BE2C (cell line): ENCODE measurements around the gene TBC1D24.

ENCODE experiments used
- DNase-seq: peaks from one replicate; pipeline ENCODE4 v3.0.0-alpha.2; 2020
- H3K27me3 ChIP-seq: fragments of 250-450 bp; sonication (Bioruptor Pico); 2 replicates; pipeline ENCODE4 v1.5.1; 2020; ENCODE audit warnings: mild to moderate bottlenecking
- H3K36me3 ChIP-seq: fragments of 250-450 bp; sonication (Bioruptor Pico); 2 replicates; pipeline ENCODE4 v1.5.1; 2020; ENCODE audit warnings: mild to moderate bottlenecking
- H3K4me1 ChIP-seq: fragments of 250-450 bp; sonication (Bioruptor Pico); 2 replicates; pipeline ENCODE4 v1.5.1; 2020
- H3K4me3 ChIP-seq: 2 replicates; pipeline ENCODE4 v1.5.1; 2011; ENCODE audit warnings: low read depth, low read length
- H3K9me3 ChIP-seq: fragments of 250-450 bp; sonication (Bioruptor Pico); 2 replicates; pipeline ENCODE4 v1.5.1; 2020
- CTCF ChIP-seq: IDR thresholded peaks from 2 replicates; pipeline ENCODE4 v1.5.1; 2012; ENCODE audit warnings: mild to moderate bottlenecking, low read depth, low read length

Gene TBC1D24

GRCh38 chr16:2501946-2502895, 27.3 kb downstream of the TBC1D24 start:
- Histone ChIP-seq H3K27me3 (no peaks in the 10 kb centered on the region), H3K4me3 (no peak overlapping the region; the same call in 1 of the 2 replicates), H3K9me3 (no peaks in the 10 kb centered on the region), H3K4me1 (peaks cover 21% of the 10 kb centered on the region), H3K36me3 (peaks cover 20% of the 10 kb centered on the region)
- no peak for DNase-seq
- TF ChIP-seq CTCF, result no peak

DNA sequence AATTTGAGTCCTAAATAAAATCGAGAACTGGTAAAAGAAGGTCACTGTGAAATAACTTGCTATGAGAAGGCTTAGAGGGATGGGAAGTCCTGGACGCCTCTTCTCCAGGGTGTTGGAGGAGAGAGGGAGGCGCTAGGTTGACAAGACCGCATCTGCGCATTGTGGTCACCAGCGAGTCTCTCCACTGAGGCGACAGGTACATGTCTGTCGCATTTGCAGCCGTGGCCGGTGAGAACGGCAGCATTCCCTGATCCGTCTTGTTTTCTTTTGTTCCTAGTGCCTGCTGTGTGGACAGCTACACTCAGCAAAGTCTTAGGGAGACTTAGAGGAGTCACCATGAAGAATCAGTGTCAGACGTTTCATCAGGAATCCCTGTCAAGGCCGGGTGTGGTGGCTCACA, 30.8 kb downstream of the TBC1D24 start:
- TF ChIP-seq CTCF, result no peak
- DNase-seq, result no peak
- no peaks in the 10 kb centered on the region; the same call in 1 of the 2 replicates for H3K36me3 ChIP-seq
- H3K27me3 ChIP-seq, result no peaks in the 10 kb centered on the region
- no peak overlapping the region for H3K4me3 ChIP-seq
- H3K4me1 ChIP-seq, result peaks cover 13% of the 10 kb centered on the region
- no peaks in the 10 kb centered on the region for H3K9me3 ChIP-seq

DNA sequence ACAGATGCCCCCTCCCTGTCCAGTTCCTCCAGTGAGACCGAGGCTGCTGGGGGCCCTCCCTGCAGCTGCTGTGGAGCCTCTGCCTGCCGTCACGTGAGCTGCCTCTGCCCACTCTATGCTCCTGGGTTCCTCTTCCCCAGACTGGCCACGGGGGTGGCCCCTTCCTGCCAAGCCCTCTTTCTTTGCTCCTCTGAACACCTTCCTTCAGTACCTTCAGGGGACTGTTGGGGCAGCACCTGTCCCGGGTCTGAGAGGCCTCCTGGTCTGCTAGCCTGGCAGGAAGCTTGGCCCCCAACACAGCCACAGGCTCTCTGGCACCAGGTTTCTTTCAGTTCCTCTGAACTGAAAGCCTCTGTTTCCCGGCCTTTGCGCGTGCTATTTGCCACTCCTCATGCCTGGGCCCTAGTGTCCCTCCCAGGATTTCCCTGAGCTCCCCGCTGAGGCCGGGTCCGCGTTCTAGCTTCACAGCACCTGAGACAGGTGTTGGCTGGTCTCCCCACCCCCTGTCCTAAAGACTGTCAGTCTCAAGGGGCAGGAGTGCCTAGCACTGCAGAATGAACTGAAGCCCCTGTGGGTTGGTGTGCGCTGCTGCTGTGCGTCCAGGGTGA, 32.2 kb downstream of the TBC1D24 start:
- no peak for DNase-seq

DNA sequence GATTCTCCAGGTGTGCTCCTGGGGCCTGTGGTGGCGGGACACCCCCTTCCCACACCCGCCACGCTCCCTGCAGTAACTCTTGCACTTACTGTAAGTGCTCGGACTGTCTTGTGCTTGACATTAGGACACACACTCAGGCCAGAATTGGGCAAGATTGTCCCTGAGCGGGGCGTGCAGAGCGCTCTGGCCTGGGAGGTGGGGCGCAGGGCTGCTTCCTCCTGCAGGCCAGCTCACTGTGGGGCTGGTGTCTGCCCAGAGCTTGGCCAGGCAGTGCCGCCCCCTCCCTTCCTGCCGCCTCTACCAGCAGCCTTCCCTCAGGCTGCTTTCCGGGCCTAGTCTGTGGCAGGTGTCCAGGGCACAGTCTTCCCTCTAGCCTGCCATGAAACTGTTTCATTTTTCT, 32.7 kb downstream of the TBC1D24 start:
- H3K4me3 ChIP-seq, result no peak overlapping the region
- H3K9me3 ChIP-seq, result no peaks in the 10 kb centered on the region
- no peaks in the 10 kb centered on the region for H3K27me3 ChIP-seq
- DNase-seq, result no peak
- H3K4me1 ChIP-seq, result peaks cover 4% of the 10 kb centered on the region; the same call in 1 of the 2 replicates
- no peaks in the 10 kb centered on the region; the same call in 1 of the 2 replicates for H3K36me3 ChIP-seq
- no peak for TF ChIP-seq CTCF

More for the DNA sequence above, 32.2 kb downstream of the TBC1D24 start:
- Histone ChIP-seq H3K4me3 (no peak overlapping the region), H3K4me1 (peaks cover 7% of the 10 kb centered on the region), H3K27me3 (no peaks in the 10 kb centered on the region), H3K9me3 (no peaks in the 10 kb centered on the region), H3K36me3 (no peaks in the 10 kb centered on the region; the same call in 1 of the 2 replicates)
- no peak for TF ChIP-seq CTCF

DNA sequence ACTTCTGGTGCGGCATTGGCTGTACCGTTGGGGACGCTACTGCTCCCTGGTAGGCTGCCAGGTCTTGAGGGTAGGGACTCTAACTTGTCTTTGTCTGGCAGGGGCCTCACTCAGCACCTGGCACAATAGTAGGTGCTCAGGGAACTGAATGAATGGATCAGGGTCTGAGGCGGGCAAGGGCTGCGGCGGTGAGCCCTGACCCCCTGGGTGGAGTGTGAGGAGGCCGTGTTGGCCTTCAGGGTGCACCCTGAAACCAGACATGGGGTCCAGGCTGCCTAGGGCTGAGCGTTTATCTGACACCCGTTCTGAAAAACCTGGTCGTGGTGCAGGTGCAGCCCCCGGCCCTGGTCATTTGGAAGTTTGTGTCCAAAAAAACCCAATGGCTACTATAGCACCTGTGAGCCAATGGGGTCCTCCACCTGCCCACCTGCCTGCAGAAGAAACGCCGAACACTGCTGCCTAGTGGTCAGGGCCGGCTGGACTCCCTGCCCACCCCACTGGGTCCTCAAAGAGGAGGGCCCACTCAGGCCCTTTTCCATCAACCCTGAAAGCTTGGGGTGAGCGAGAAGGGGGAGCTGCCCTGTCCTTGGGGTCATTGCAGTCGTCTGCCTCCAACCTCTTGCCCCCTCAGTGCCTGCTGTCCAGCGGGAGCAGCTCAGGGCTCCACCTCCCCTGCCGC, 33.9 kb downstream of the TBC1D24 start:
- peaks cover under 1% of the 10 kb centered on the region; the same call in 1 of the 2 replicates for H3K36me3 ChIP-seq
- H3K9me3 ChIP-seq, result no peaks in the 10 kb centered on the region
- no peak for DNase-seq
- no peaks in the 10 kb centered on the region for H3K27me3 ChIP-seq
- no peak for TF ChIP-seq CTCF
- peaks cover 3% of the 10 kb centered on the region; the same call in 1 of the 2 replicates for H3K4me1 ChIP-seq
- H3K4me3 ChIP-seq, result no peak overlapping the region
